Right ventricle myocardium inferior (tissue), 1 donor: Measurements from ENCODE around the gene SSPN. TPM values are rescaled to one million over a fixed set of nuclear protein-coding genes. Genes with fewer than 3 reads are reported as not detected.
A peak's percentile ranks its signal among the peaks of the same experiment; 100 is the strongest.

Experiments used
- ATAC-seq: fragments of 200-7000 bp; cut with Tn5 transposase; one replicate; pipeline ENCODE4 v1.9.1; 2020; ENCODE audit warnings: mild to moderate bottlenecking, moderate library complexity
- DNase-seq: peaks from one replicate; pipeline ENCODE4 v3.0.0; 2021; ENCODE audit errors: missing footprints
- intact Hi-C: fragments of 100-400 bp; cut with DNase I; formaldehyde crosslinking; loops from one replicate; pipeline ENCODE4 v1.11.0; 2022
- long read RNA-seq: library from polyadenylated mRNA; unstranded; transcript quantifications from one replicate; pipeline ENCODE4 v2.0.0, GENCODE V29; 2021
- total RNA-seq: library from RNA; stranded (reverse); fragmentation: NEBNext Ultra II Directional; extraction: Animal tissue kit (Norgen Biotek cat#: 25700); gene quantifications from one replicate; pipeline ENCODE4 v1.2.1, GENCODE V29; 2021
- donor health status: DM: no; HTN: yes; CAD: no; lungs with severe emphysema.

The SSPN gene, protein sequence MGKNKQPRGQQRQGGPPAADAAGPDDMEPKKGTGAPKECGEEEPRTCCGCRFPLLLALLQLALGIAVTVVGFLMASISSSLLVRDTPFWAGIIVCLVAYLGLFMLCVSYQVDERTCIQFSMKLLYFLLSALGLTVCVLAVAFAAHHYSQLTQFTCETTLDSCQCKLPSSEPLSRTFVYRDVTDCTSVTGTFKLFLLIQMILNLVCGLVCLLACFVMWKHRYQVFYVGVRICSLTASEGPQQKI
- 49.8 TPM for total RNA-seq
- long read RNA-seq, full-length matches to known transcripts: 12 of 12 reads
- long read RNA-seq, partial matches to known transcripts: 0 of 12 reads
- long read RNA-seq, other reads (novel, unspliced or antisense): 0 of 12 reads

DNA sequence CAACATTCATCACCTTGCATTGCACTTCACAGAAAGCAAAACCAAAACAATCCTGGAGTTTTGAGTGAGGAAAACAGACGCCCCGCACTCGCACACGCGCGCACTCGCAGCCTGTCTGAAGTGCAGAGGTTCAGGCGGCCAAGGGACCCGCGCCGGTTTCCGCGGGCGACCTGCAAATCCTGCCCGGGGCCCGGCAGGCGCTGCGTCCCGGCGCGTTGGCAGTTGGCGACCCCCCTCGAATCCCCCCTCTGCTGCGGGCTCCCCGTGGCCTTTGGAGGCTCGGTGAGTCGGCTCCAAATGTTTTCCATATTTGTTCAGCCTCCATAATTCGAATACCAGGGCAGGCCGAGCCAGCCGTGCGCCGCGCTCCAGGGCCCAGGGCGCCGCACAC lies at the start of gene SSPN:
TSS of gene SSPN (plus strand) at position 324 of the 391 bp plus-strand sequence. CDS start 100 bp downstream, outside the sequence.
- DNase-seq (peak; percentile 82), ATAC-seq (peak; percentile 77)
- intact Hi-C loops: no loop called here

DNA sequence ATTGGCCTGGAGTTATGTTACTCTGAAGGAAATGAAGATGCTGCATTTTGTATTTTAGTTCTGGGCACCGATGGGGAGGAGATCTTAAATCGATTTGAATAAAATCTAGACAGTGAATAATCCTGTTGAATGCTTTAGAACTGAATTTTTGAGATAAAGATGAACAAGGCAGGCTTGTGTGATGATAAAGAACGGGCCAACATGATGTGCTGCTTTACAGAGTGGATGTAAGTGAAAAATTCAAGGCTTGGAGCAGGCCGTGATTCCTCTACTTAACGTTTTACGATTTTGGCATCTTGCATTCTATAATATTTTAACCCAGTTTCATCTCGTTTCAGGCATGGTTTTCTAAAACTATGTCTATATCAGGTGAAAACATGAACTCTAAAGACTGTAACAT lies 47.1 kb upstream of the SSPN start:
- ATAC-seq: no peak
- no peak for DNase-seq
- intact Hi-C loops: no loop called here

DNA sequence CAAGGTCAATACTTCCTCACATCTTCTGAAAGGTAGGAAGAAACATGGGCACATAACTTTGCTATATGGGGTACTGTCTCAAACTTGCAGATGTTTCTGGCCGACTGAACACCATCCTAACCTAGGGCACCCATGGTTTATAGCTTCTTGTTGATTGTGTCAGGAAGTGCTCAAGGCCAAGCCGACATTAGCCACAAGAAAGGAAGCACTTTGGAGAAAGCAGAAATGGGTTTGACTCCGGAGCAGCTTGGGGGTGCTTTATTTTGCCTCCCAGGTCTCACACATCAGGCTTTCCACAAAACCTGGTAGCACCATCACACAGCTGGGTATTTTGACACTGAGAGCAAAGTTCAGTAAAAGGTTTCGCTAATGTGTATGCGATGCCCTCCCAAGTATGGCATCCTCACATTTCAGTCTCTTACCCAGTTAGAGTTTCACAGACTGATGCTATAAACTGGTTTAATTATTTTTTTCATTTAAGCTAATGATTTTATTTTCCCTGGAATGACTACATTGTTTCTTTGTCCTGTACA lies 45.3 kb upstream of the SSPN start:
- ATAC-seq: no peak
- intact Hi-C loops: no loop called here

DNA sequence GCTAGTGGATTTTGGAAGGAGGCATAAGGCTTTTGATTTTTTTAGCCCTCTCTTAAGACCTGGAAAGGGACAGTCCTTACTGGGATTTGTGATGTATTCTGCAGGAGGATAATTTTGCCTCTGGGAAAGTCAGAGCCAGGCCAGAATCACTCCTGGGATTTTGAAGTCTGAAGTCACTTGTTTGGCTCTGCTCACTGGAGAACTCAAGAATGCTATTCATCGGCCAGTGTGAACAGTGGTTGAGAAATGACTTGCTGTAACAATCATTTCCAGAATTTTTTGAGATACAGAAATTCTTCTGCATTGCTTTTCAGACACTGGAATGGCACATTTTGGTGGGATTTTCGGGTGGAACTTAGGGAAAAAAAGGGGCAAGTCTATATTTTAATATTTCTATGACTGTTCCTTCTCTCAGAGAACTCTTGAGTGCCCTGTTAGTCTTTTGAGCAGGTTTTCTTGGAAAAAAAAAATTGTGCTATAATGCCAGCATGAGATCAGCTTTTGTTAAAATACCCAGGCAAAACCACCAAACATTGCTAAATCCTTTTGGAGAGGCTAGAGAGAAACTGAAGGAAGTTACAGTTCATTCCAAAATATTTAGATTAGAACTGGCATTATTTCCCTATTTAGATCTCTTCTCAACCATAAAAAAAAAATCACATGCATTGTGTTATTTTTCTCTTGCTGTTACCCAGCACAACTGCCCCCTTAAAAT lies 44.5 kb upstream of the SSPN start:
- intact Hi-C loops: no loop called here
- peak; percentile 73 for ATAC-seq
- no peak for DNase-seq

More for the DNA sequence above, 45.3 kb upstream of the SSPN start:
- no peak for DNase-seq

DNA sequence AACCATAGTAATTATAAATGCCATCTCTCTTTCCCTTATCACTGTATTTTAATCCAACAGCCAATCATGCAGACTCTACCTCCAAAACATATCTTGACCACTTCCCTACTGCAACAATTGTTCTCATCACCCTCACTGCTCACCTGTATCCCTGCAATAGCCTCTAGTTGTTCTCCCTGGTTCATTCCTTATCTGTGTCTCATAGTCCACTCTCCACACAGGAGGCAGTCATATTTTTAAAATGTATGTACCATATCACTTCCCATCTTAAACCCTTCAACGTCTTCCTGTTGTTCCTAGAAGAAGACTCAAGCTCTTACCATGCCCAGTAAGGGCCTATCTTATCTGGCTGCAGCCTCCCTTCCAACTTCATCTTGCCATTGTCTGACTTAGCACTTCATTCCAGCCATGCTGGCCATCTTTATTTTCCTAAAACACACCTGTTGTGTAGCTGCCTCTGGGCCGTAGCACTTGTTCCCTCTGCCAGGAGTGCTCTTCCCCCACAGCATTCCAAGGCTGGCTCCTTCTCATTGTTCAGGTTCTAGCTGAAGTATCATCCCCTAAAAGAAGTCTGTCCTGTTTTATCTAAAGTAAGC lies 42.8 kb upstream of the SSPN start:
- DNase-seq (no peak), ATAC-seq (no peak)
- intact Hi-C loops: loop anchor here (2.0 kb wide), 1 partner anchor 26 kb away; no protein-coding TSS in a partner anchor

DNA sequence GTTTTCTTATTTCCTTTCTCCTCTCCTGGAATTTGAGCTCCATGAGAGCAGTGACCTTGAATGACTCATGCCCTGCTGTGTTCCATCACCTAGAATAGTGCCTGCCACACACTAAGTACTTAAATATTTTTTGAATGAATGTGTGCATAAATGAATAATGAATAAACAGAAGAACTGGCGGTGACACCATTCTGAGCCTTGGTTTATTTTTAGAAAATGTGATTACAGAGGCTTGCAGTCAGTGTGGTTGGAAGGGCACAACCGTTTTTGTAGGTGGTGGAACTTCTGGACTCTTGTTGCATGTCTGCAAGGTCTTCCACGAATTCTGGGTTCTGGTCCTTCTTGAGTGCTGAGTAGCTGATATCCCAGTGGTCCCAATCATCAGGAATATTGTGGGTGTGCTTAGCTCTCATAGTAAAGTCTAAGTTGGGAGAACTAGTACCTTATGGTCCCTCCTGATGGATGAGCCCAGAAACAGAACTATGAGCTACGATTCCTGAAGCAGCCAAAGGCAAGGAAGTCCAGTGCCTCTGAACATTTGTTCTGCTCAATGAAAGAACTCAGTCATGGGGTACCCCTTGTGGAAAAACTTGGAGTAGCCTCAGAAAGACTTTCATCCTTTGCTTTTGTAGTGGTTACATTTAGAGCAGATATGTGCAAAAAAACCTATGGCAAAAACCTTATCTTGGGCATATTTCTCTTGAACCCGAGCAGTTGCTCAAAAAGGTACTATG lies 41.8 kb upstream of the SSPN start:
- ATAC-seq: peak; percentile 78
- no peak for DNase-seq
- intact Hi-C loops: loop anchor here (2.0 kb wide), 1 partner anchor 27 kb away; no protein-coding TSS in a partner anchor

DNA sequence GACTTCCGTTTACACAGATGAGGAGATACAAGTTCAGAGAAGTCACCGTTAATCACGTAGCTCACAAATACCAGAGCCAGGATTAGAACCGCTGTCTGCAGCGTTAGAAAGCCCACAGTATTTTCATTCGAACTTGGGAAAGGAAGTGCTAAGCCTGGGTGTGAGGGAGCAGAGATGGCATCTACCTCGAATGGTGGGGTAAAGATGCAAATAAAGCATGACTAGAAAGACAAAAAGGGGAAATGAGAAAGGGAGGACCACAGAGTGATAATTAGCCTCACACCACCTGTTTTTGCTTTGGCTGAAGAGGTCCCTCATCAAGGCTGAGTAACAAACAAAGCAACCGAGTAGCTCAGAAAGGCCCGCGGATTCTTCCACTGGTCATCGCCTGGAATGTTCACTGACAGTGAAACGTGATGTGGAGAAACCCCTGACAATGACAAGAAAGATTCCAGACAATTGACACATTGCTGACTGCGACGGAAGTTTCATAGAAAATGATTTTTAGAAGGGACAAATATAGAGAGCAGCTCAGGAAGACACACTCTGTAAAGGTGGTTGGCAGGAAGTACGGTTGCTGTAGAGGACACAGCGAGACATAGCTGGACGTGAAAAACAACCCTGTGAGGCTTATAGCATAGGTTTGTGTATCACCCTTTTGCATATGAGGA lies 39.0 kb upstream of the SSPN start:
- DNase-seq (no peak), ATAC-seq (no peak)
- intact Hi-C loops: no loop called here

DNA sequence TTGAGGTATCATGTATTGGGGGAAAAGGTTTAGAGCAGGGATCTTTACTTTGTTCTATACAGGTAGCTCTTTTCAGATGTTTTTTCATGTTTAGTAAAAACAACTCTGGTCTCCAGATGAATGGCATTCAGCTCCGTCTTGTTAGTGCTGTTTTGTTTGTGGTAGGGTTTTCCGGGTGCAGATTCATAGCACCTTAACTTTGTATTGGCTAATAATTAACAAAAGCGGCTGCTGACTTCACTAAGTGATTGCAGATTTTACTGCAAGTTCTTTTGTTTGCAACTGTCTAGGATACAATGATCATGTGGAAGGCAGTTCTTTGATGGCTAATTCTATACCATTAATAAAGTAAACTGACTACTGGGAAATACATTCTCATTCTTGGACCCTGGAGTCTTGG lies 38.4 kb upstream of the SSPN start:
- intact Hi-C loops: no loop called here
- DNase-seq (no peak), ATAC-seq (no peak)

DNA sequence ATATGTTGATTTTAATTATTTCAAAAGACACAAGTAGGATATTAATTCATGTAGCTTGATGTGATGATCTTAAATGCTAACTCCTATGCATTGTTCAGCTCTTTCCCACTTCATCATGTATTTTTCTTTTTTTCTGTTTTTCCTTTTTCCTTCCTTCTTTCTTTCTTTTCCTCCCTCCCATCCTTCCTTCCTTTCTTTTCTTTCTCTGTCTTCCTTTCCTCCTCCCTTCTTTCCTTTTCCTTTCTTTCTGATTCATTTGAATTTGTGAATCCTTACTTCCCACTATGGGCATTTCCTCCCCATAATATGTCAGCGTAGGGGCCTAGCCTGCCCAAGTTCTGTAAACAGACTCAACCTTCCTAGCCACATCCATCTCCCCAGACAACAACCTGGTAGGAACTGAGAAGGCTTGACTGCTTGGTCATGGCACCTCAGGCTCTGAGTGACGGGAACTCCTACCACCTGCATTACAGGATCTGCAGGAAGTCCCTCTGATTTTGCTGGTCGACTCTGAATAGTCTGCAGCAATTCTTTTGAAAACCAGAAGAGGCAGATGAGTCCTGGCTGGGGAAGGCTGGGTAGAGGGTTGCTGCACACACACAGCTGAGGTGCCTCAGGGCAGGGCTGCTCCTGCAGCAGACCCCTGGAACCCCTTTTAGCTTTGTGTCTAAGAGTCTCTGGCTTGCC lies 37.2 kb upstream of the SSPN start:
- intact Hi-C loops: no loop called here
- ATAC-seq (no peak), DNase-seq (no peak)

DNA sequence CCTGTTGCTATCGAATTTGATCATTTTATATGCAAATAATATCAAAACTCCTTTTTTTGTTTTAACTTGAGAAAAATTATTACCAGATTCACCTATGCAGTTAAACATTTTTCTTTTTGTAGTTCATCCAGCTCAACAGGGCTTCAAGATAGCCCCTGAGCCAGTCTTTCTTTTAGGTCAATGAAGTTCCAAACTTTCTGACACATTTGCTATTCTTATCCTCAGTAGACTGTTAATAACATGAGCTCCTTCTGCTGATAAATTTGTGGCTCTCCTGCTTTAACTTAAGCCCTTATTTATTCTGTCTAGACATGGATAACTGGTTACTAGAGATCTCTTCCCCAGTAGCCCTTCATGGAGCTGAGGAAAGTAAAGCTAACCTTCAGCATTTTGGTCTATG lies 33.2 kb upstream of the SSPN start:
- DNase-seq (no peak), ATAC-seq (no peak)
- intact Hi-C loops: no loop called here

DNA sequence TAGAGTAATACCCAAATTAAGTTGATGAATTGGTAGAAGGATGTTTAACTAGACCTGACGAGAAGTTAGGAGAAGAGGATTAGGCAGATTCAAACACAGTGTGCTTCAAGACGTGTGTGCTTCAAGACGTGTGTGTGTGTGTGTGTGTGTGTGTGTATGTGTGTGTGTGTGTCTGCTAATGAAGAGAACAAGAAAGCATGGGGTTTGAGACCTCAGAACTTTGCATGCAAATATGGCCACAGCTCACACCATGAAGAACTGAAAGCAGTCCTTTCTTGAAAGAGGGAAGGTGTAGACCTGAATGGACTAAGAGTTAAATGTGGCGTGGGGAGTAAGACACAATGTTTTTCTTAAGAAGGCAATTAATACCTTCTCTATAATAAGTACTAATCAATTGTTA lies 32.5 kb upstream of the SSPN start:
- ATAC-seq: no peak
- intact Hi-C loops: no loop called here
- DNase-seq: no peak

DNA sequence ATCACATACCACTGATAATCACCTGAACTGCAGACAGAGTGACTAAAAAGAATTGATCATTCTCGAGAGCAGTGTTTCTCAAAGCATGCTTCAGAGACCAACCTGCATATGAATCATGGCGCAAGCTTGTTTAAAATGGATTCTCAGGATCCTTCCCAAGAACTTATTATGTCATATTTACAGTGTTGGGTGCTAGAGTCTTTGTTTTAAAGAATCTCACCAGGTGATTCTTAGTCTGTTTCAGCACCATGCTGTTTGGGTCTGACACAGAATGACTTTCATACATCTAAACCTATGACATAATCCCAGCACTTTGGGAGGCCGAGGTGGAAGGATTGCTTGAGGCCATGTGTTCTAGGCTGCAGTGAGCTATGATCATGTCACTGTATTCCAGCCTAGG lies 31.3 kb upstream of the SSPN start:
- ATAC-seq (no peak), DNase-seq (no peak)
- intact Hi-C loops: no loop called here

DNA sequence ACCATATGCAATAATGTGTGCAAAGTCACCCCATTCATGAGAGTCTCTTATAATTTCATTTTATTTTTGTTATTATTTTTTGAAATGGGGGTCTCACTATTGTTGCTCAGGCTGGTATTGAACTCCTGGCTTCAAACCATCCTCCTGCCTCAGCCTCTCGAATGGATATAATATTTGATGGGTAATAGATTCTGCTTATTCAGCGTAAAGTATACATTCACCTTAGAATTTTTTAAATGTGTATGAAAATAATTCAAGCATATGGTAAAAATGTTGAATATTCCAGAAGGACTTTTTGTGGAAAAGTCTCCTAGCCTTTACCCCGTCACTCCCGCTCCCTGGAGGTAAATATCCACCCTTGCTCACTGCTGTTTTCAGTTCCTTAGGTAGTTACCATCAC lies 23.4 kb upstream of the SSPN start:
- intact Hi-C loops: no loop called here
- DNase-seq (no peak), ATAC-seq (no peak)

DNA sequence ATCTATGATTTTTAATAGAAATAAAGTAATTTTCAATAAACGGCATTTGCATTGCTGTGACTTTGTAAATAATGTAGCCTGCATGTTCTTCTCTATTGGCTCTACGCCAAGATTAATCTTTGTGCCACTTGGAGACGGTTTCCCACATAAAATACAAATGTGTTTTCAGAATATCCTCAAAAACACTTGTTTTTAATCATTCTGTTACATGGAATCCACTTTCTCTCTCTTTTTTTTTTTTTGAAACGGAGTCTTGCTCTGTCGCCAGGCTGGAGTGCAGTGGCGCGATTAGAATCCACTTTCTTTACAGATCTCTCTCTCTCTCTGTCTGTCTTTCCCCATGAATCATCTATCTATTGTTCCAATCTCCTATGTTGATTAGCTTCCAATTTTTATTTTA lies 22.8 kb upstream of the SSPN start:
- DNase-seq (no peak), ATAC-seq (no peak)
- intact Hi-C loops: no loop called here

DNA sequence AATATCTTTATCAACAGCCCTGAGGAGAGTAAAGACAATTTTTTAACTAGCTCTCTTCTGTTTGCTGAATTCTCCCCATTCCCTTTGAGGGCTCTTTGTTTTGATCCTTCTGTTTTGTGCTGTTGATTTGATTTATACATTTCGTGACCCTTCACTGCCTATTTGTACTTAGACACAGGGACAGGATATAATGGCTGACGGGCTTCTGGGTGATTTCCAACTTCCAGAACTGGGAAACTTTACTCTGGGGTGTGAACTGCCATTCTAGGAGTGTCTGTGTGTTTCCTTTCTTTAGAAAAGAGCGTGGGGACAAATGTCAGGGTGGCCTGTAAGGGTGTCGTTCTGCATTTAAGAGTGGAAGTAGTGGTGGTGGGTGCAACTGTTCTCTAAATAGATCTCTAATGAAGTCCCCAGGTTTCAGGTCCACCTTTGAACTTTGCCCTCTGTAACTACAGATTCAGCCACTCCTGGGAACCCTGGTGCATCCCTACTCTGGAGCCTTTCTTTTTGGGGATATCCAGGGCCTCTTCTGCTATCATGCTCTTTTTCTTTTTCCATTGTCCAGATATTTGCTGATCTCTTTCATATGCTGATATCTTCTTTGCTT lies 22.3 kb upstream of the SSPN start:
- no peak for ATAC-seq
- DNase-seq: no peak
- intact Hi-C loops: no loop called here

DNA sequence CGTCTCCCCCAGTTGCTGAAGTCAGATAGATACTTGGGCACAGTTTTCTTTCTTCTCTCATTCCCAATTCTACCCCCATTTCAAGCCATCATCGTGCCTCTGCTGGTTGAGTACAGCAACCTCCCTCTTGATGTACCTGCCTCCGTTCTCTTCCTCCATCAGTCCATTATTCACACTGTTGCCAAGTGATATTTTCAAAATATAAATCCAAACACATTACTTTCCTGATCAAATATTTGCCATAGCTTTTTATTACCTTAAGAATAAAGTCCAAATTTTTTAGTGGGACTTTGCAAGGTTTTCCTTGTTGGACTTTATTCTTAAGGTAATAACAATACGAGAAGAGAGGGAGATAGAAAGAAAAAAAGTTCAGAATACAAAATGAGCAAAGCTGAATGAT lies 18.6 kb upstream of the SSPN start:
- intact Hi-C loops: no loop called here
- no peak for ATAC-seq
- DNase-seq: no peak

DNA sequence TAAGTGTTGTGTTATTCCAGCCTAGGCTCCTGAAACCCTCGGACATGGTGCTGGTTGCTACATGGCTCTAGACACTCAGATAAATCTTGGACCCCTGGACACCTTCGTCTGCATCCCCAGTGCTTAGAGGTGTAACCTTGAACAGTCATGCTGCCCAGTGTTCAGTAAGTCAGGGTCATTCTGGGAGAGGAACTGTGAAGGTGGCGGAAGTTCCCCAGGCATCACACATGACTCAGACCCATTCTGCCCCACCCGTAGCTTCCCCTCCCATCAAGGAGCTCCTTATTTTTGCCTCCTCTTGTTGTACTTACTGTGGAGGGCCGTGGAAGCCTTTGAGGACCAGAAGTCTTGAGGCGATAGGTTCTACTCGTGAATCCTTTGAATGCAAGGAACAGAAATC lies 18.1 kb upstream of the SSPN start:
- intact Hi-C loops: no loop called here
- no peak for ATAC-seq
- DNase-seq: no peak

DNA sequence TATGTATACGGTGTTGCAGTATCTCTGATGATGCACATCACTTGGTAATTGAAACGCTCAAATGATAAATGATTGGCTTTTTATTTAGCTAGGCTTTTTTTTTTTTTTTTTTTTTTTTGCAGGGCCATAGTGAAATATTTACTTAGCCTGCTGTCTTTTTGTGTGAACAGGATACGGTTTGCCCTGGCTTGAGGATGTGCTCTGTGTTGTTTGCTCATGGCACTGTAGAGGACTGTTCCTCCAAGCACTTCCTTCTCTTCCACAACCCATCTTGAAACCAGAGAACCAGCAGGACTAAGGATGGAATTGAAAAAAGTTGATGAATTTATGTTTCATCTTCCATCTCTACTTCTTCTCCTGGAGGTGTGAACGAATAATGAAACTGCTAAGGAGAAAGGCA lies 15.5 kb upstream of the SSPN start:
- intact Hi-C loops: no loop called here
- ATAC-seq (no peak), DNase-seq (no peak)
